Smooth muscle cell (in vitro differentiated cells): Measurements from ENCODE around the gene FANCB. TPM values are rescaled to one million over a fixed set of nuclear protein-coding genes. Genes with fewer than 3 reads are reported as not detected.

Experiments
- DNase-seq: peaks from one replicate; lab custom pipeline; 2025; ENCODE audit not compliant: unreplicated experiment; lab: John Stamatoyannopoulos, UW
- H2AFZ ChIP-seq: fragments of 200-600 bp; sonication (generic); 2 replicates; pipeline ENCODE4 v1.6.0; 2016; ENCODE audit warnings: antibody characterized with exemption, low read depth, mild to moderate bottlenecking
- H3F3A ChIP-seq: fragments of 200-600 bp; sonication (generic); 2 replicates; pipeline ENCODE4 v1.6.0; 2017; ENCODE audit warnings: antibody characterized with exemption, low read depth
- H3K27ac ChIP-seq: fragments of 200-600 bp; sonication (generic); 2 replicates; pipeline ENCODE4 v1.5.1; 2016; ENCODE audit warnings: low read depth, mild to moderate bottlenecking
- H3K27me3 ChIP-seq: fragments of 200-600 bp; sonication (generic); 2 replicates; pipeline ENCODE4 v1.6.1; 2016; ENCODE audit warnings: low read depth, mild to moderate bottlenecking
- H3K36me3 ChIP-seq: fragments of 200-600 bp; sonication (generic); 2 replicates; pipeline ENCODE4 v1.5.1; 2016; ENCODE audit warnings: low read depth
- H3K4me1 ChIP-seq: fragments of 200-600 bp; sonication (generic); 2 replicates; pipeline ENCODE4 v1.5.1; 2016; ENCODE audit warnings: low read depth
- H3K4me2 ChIP-seq: fragments of 200-600 bp; sonication (generic); 2 replicates; pipeline ENCODE4 v1.6.0; 2016; ENCODE audit warnings: mild to moderate bottlenecking
- H3K4me3 ChIP-seq: fragments of 200-600 bp; sonication (generic); 2 replicates; pipeline ENCODE4 v1.5.1; 2016; ENCODE audit warnings: mild to moderate bottlenecking
- H3K79me2 ChIP-seq: fragments of 200-600 bp; sonication (generic); 2 replicates; pipeline ENCODE4 v1.6.0; 2016; ENCODE audit warnings: low read depth, mild to moderate bottlenecking
- H3K9ac ChIP-seq: fragments of 200-600 bp; sonication (generic); 2 replicates; pipeline ENCODE4 v1.6.0; 2016; ENCODE audit warnings: low read depth
- H3K9me3 ChIP-seq: fragments of 200-600 bp; sonication (generic); replicated peaks from 2 replicates; pipeline ENCODE4 v1.5.1; 2016; ENCODE audit warnings: low read depth
- H4K20me1 ChIP-seq: fragments of 200-600 bp; sonication (generic); 2 replicates; pipeline ENCODE4 v1.6.0; 2016; ENCODE audit warnings: low read depth
- CTCF ChIP-seq: fragments of 200-600 bp; sonication (generic); IDR thresholded peaks from 2 replicates; pipeline ENCODE4 v1.5.1; 2017; ENCODE audit warnings: borderline replicate concordance, mild to moderate bottlenecking, antibody characterized with exemption; ENCODE audit not compliant: insufficient read depth, poor library complexity, severe bottlenecking
- WGBS: methylation state at CpG from one replicate; pipeline ENCODE4 v1.1.7; 2016; ENCODE audit warnings: low lambda C conversion rate; 5-methylcytosine and 5-hydroxymethylcytosine counted together
- polyA plus RNA-seq: library from polyadenylated mRNA; unstranded; fragments of >200 nt; fragmentation: Nextera tagmentation; extraction: Ambion mirVana; gene quantifications from 2 replicates; pipeline ENCODE4 v1.2.1, GENCODE V29; 2016
- total RNA-seq: library from RNA; depleted of rRNA; stranded (reverse); fragments of >200 nt; gene quantifications from 2 replicates; pipeline ENCODE4 v1.2.3, GENCODE V29; 2014

FANCB gene
- total and polyA plus RNA-seq, 2 experiments from 2014 or later = 2.0 to 7.6 TPM

- WGBS = 41% methylated on average over 2 of the region's 2 CpGs
- no peak for DNase-seq
- no peak for TF ChIP-seq CTCF
Measured at GRCh38 chrX:14903891-14904290, 31.0 kb upstream of the FANCB start.

GRCh38 chrX:14902537-14902936 is 29.7 kb upstream of the FANCB start:
- H3K27me3 ChIP-seq = no peaks in the 10 kb centered on the region
- H3K4me2 ChIP-seq = no peak overlapping the region
- H2AFZ ChIP-seq = no peak overlapping the region

More at GRCh38 chrX:14903891-14904290, 31.0 kb upstream of the FANCB start:
- Histone ChIP-seq H2AFZ (no peak overlapping the region), H3K36me3 (no peaks in the 10 kb centered on the region), H3K79me2 (no peaks in the 10 kb centered on the region), H4K20me1 (no peaks in the 10 kb centered on the region), H3K27ac (peak overlapping the region; percentile 33), H3K4me1 (no peaks in the 10 kb centered on the region), H3F3A (no peaks in the 10 kb centered on the region), H3K9ac (no peak overlapping the region), H3K27me3 (no peaks in the 10 kb centered on the region), H3K4me3 (no peak overlapping the region), H3K4me2 (no peak overlapping the region), H3K9me3 (peaks cover 5% of the 10 kb centered on the region)

GRCh38 chrX:14899607-14900006 is 26.7 kb upstream of the FANCB start:
- no peak for TF ChIP-seq CTCF
- H3K4me2 ChIP-seq = peak overlapping the region; percentile 29
- H3K27me3 ChIP-seq = no peaks in the 10 kb centered on the region
- no peak overlapping the region for H2AFZ ChIP-seq
- H3K9ac ChIP-seq = peak overlapping the region; percentile 24
- no peaks in the 10 kb centered on the region for H3K4me1 ChIP-seq
- no peaks in the 10 kb centered on the region for H3K9me3 ChIP-seq
- no peaks in the 10 kb centered on the region for H3K36me3 ChIP-seq
- no peaks in the 10 kb centered on the region for H3K79me2 ChIP-seq
- no peaks in the 10 kb centered on the region for H4K20me1 ChIP-seq
- peak overlapping the region; percentile 88 for H3K27ac ChIP-seq
- DNase-seq = no peak
- no peak overlapping the region for H3K4me3 ChIP-seq
- no peaks in the 10 kb centered on the region for H3F3A ChIP-seq

More at GRCh38 chrX:14902537-14902936, 29.7 kb upstream of the FANCB start:
- TF ChIP-seq CTCF = no peak
- H3K9ac ChIP-seq = no peak overlapping the region
- no peaks in the 10 kb centered on the region for H3K36me3 ChIP-seq
- no peak overlapping the region for H3K4me3 ChIP-seq
- no peaks in the 10 kb centered on the region for H3K4me1 ChIP-seq
- no peaks in the 10 kb centered on the region for H3F3A ChIP-seq
- peaks cover 5% of the 10 kb centered on the region for H3K9me3 ChIP-seq
- no peaks in the 10 kb centered on the region for H3K79me2 ChIP-seq
- DNase-seq = no peak
- H3K27ac ChIP-seq = no peak overlapping the region
- H4K20me1 ChIP-seq = no peaks in the 10 kb centered on the region

- H4K20me1 ChIP-seq = no peaks in the 10 kb centered on the region
- H3K4me3 ChIP-seq = no peak overlapping the region
- H3K9me3 ChIP-seq = no peaks in the 10 kb centered on the region
- DNase-seq = no peak
- H3K27me3 ChIP-seq = no peaks in the 10 kb centered on the region
- H3K36me3 ChIP-seq = no peaks in the 10 kb centered on the region
- H3K4me1 ChIP-seq = no peaks in the 10 kb centered on the region
- H2AFZ ChIP-seq = no peak overlapping the region
- TF ChIP-seq CTCF = no peak
- H3F3A ChIP-seq = no peaks in the 10 kb centered on the region
- 70% methylated on average over 2 of the region's 2 CpGs for WGBS
- H3K27ac ChIP-seq = no peak overlapping the region
- no peak overlapping the region for H3K9ac ChIP-seq
- H3K79me2 ChIP-seq = no peaks in the 10 kb centered on the region
- H3K4me2 ChIP-seq = no peak overlapping the region
Measured at GRCh38 chrX:14897042-14897441, 24.2 kb upstream of the FANCB start.
